ENCODE measurements around the gene MTX1.

DNA sequence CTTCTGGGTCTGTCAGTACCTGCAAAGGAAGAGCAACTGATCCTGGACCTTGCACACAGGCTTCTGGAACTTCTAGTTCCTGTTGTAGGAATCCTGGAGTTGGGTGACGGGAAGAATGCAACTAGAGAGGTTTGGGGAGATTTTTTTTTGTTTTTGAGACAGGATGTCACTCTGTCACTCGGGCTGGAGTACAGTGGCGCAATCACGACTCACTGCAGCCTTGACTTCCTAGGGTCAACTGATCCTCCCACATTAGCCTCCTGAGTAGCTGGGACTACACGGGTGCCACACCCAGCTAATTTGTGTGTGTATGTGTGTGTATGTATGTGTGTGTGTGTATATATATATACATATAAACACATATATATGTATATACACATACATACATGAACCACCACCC lies 28.0 kb downstream of the MTX1 start:
- TF ChIP-seq, protein P1, sequence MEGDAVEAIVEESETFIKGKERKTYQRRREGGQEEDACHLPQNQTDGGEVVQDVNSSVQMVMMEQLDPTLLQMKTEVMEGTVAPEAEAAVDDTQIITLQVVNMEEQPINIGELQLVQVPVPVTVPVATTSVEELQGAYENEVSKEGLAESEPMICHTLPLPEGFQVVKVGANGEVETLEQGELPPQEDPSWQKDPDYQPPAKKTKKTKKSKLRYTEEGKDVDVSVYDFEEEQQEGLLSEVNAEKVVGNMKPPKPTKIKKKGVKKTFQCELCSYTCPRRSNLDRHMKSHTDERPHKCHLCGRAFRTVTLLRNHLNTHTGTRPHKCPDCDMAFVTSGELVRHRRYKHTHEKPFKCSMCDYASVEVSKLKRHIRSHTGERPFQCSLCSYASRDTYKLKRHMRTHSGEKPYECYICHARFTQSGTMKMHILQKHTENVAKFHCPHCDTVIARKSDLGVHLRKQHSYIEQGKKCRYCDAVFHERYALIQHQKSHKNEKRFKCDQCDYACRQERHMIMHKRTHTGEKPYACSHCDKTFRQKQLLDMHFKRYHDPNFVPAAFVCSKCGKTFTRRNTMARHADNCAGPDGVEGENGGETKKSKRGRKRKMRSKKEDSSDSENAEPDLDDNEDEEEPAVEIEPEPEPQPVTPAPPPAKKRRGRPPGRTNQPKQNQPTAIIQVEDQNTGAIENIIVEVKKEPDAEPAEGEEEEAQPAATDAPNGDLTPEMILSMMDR (conservative IDR thresholded peaks at IDR 0.05 in 1 of 2, IDR thresholded peaks at IDR 0.05 in 1 of 2; ENCODE audit: low read depth in 1 of 2, low read length in 2 of 2) = no peak
- no peak for TF ChIP-seq EZH2 (IDR thresholded peaks at IDR 0.05; ENCODE audit: low read length, missing control alignments)
